ENCODE results near the gene ACOX3. TPM values are rescaled to one million over a fixed set of nuclear protein-coding genes. Genes with fewer than 3 reads are reported as not detected.

The ACOX3 gene
- total RNA-seq, 2 experiments from 2014 or later: 13.8 to 15.4 TPM

GRCh38 chr4:8319731-8320385 lies 120.7 kb downstream of the ACOX3 start:
- Mint-ChIP-seq H3K27me3 (no peaks in the 10 kb centered on the region), H3K4me3 (no peak overlapping the region), H3K4me1 (no peaks in the 10 kb centered on the region), H3K36me3 (ENCODE audit: low read depth) (no peaks in the 10 kb centered on the region), H3K9me3 (no peaks in the 10 kb centered on the region), H3K27ac (no peak overlapping the region)
- DNase-seq: no peak
- POLR2A ChIA-PET: no interaction called here
- CTCF ChIA-PET: interaction anchor here (0.6 to 1.3 kb wide), 3 partner anchors 9 to 244 kb away, joined by 3 to 4 read pairs (median 3); no protein-coding TSS in a partner anchor

GRCh38 chr4:8319061-8319460 lies 121.5 kb downstream of the ACOX3 start:
- Mint-ChIP-seq H3K9me3 (no peaks in the 10 kb centered on the region), H3K27ac (no peak overlapping the region), H3K4me1 (no peaks in the 10 kb centered on the region), H3K27me3 (peaks cover 1% of the 10 kb centered on the region), H3K4me3 (no peak overlapping the region), H3K36me3 (ENCODE audit: low read depth) (no peaks in the 10 kb centered on the region)
- DNase-seq: no peak
- ChIA-PET POLR2A (no interaction called here), CTCF (interaction anchor here (0.5 kb wide), 1 partner anchor 1729 kb away, joined by 3 read pairs; no protein-coding TSS in a partner anchor)

- H3K4me1 Mint-ChIP-seq: no peaks in the 10 kb centered on the region
- H3K36me3 Mint-ChIP-seq (ENCODE audit: low read depth): no peaks in the 10 kb centered on the region
- CTCF ChIA-PET: interaction anchor here (0.5 kb wide), 1 partner anchor 1728 kb away, joined by 3 read pairs; no protein-coding TSS in a partner anchor
- H3K9me3 Mint-ChIP-seq: no peaks in the 10 kb centered on the region
- POLR2A ChIA-PET: no interaction called here
- H3K27ac Mint-ChIP-seq: no peak overlapping the region
- H3K27me3 Mint-ChIP-seq: peaks cover 5% of the 10 kb centered on the region
- no peak overlapping the region for H3K4me3 Mint-ChIP-seq
- no peak for DNase-seq
These were observed 122.0 kb downstream of the ACOX3 start for GRCh38 chr4:8318509-8318908.

GRCh38 chr4:8317474-8317873 lies 123.0 kb downstream of the ACOX3 start:
- Mint-ChIP-seq H3K9me3 (no peaks in the 10 kb centered on the region), H3K4me1 (no peaks in the 10 kb centered on the region), H3K36me3 (ENCODE audit: low read depth) (no peaks in the 10 kb centered on the region), H3K27me3 (peaks cover 5% of the 10 kb centered on the region), H3K4me3 (no peak overlapping the region), H3K27ac (no peak overlapping the region)
- POLR2A ChIA-PET: no interaction called here
- DNase-seq: no peak
- CTCF ChIA-PET: no interaction called here

GRCh38 chr4:8316911-8317351 lies 123.6 kb downstream of the ACOX3 start:
- POLR2A ChIA-PET: no interaction called here
- no peaks in the 10 kb centered on the region for H3K36me3 Mint-ChIP-seq (ENCODE audit: low read depth)
- H3K27me3 Mint-ChIP-seq: peaks cover 5% of the 10 kb centered on the region
- CTCF ChIA-PET: no interaction called here
- H3K27ac Mint-ChIP-seq: no peak overlapping the region
- no peaks in the 10 kb centered on the region for H3K9me3 Mint-ChIP-seq
- no peak overlapping the region for H3K4me3 Mint-ChIP-seq
- H3K4me1 Mint-ChIP-seq: no peaks in the 10 kb centered on the region
- DNase-seq: no peak

Other genes with a start within 250 kb of the ACOX3 start
- gene SH3TC1, start 241.4 kb downstream of the ACOX3 start, total RNA-seq: 10 to 100 TPM in 1 of 2 experiments, 1 to 10 TPM in 1; 8.2 to 10.8 TPM
- gene HTRA3, start 171.0 kb downstream of the ACOX3 start, total RNA-seq: not detected
- 10 to 100 TPM; 17.5 to 21.4 TPM for gene TRMT44, start 54 bp upstream of the ACOX3 start, total RNA-seq
- gene GPR78, start 139.7 kb upstream of the ACOX3 start, total RNA-seq: not detected
- gene CPZ, start 152.0 kb upstream of the ACOX3 start, total RNA-seq: not detected